PC-3 (cell line): ENCODE results near the gene CNRIP1.

Experiments used
- CTCF ChIP-seq: fragments of 300-600 bp; sonication (generic); conservative IDR thresholded peaks from 2 replicates; pipeline ENCODE4 v1.5.1; 2017; ENCODE audit warnings: antibody characterized with exemption, low read depth, mild to moderate bottlenecking, low read length
- EZH2 ChIP-seq: fragments of 300-600 bp; sonication (generic); IDR thresholded peaks from one replicate; pipeline ENCODE4 v1.6.1; 2017; ENCODE audit warnings: antibody characterized with exemption, mild to moderate bottlenecking, low read length; ENCODE audit not compliant: unreplicated experiment

GRCh38 chr2:68245672-68246071 lies 74.1 kb downstream of the CNRIP1 start:
- TF ChIP-seq CTCF: no peak
- TF ChIP-seq EZH2: no peak
